Tibial artery (tissue), 4 donors: ENCODE data around the gene PAPLN.
A peak's percentile ranks its signal among the peaks of the same experiment; 100 is the strongest.

Experiments used
- DNase-seq, 2 donors: peaks; one replicate each; pipeline ENCODE4 v3.0.0-alpha.2; 2019
- H3K27ac ChIP-seq, 2 donors: fragments of 200-600 bp; sonication (generic) in 1 of 2; 1 replicate in 1 of 2; 2 replicates in 1 of 2; pipeline ENCODE4 v1.5.1; 2018 to 2019; ENCODE audit warnings: mild to moderate bottlenecking in 1 of 2
- H3K27me3 ChIP-seq, 2 donors: fragments of 200-600 bp; sonication (generic) in 1 of 2; one replicate each; pipeline versions ENCODE4 v1.5.1 to v1.6.0; 2016 to 2019
- H3K36me3 ChIP-seq, 3 donors: fragments of 200-600 bp; sonication (generic) in 2 of 3; one replicate each; pipeline ENCODE4 v1.5.1; 2016 to 2019; ENCODE audit warnings: mild to moderate bottlenecking in 2 of 3
- H3K4me1 ChIP-seq, 4 donors: fragments of 200-600 bp; sonication (generic) in 2 of 4; 1 replicate in 3 of 4; 2 replicates in 1 of 4; pipeline ENCODE4 v1.5.1; 2016 to 2019
- H3K4me3 ChIP-seq, 2 donors: fragments of 200-600 bp; sonication (generic) in 1 of 2; 1 replicate in 1 of 2; 2 replicates in 1 of 2; pipeline ENCODE4 v1.5.1; 2018 to 2019; ENCODE audit warnings: mild to moderate bottlenecking in 2 of 2
- H3K9me3 ChIP-seq, 3 donors: fragments of 200-600 bp; sonication (generic) in 1 of 3; one replicate each; pipeline ENCODE4 v1.5.1; 2016 to 2019
- intact Hi-C: fragments of 100-400 bp; cut with DNase I; formaldehyde crosslinking; loops from one replicate; pipeline ENCODE4 v1.15.0; 2023; ENCODE audit warnings: low total_unique reads
- TF ChIP-seq, protein P1 (sequence below), 2 experiments: fragments of 200-600 bp in 1 of 2; fragments of 450-650 bp in 1 of 2; IDR thresholded peaks; one replicate each; pipeline ENCODE4 v1.5.1; 2017 to 2019; ENCODE audit warnings: antibody characterized with exemption in 2 of 2, mild to moderate bottlenecking in 1 of 2, moderate library complexity in 1 of 2

The PAPLN gene

DNA sequence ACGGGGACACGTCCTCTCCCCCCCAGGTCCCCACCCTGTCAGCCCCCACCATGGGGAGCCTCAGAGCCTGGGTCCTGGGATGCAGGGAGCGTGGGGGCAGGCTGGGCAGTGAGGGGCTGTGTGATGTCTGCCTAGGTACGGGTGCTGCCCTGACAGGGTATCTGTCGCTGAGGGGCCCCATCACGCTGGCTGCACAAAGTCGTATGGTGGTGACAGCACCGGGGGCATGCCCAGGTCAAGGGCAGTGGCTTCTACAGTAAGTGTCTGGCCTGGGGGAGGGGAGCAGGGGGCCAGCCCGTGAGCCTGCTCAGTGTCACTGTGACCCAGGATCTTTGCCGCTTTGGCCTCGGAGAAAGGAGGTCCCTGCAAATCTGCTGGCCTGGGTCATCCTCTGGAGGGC is 23.3 kb downstream of the PAPLN start:
- Histone ChIP-seq H3K4me3 (no peak overlapping the region), H3K4me1 (no peaks in the 10 kb centered on the region), H3K9me3 (no peaks in the 10 kb centered on the region), H3K36me3 (peaks cover 0 to 13% (median 0%) of the 10 kb centered on the region in 3 donors), H3K27ac (no peak overlapping the region), H3K27me3 (no peaks in the 10 kb centered on the region)
- intact Hi-C loops = no loop called here
- DNase-seq = peak in 1 of 2 donors; percentile 16
- TF ChIP-seq, protein P1, sequence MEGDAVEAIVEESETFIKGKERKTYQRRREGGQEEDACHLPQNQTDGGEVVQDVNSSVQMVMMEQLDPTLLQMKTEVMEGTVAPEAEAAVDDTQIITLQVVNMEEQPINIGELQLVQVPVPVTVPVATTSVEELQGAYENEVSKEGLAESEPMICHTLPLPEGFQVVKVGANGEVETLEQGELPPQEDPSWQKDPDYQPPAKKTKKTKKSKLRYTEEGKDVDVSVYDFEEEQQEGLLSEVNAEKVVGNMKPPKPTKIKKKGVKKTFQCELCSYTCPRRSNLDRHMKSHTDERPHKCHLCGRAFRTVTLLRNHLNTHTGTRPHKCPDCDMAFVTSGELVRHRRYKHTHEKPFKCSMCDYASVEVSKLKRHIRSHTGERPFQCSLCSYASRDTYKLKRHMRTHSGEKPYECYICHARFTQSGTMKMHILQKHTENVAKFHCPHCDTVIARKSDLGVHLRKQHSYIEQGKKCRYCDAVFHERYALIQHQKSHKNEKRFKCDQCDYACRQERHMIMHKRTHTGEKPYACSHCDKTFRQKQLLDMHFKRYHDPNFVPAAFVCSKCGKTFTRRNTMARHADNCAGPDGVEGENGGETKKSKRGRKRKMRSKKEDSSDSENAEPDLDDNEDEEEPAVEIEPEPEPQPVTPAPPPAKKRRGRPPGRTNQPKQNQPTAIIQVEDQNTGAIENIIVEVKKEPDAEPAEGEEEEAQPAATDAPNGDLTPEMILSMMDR (IDR thresholded peaks at IDR 0.05) = no peak

DNA sequence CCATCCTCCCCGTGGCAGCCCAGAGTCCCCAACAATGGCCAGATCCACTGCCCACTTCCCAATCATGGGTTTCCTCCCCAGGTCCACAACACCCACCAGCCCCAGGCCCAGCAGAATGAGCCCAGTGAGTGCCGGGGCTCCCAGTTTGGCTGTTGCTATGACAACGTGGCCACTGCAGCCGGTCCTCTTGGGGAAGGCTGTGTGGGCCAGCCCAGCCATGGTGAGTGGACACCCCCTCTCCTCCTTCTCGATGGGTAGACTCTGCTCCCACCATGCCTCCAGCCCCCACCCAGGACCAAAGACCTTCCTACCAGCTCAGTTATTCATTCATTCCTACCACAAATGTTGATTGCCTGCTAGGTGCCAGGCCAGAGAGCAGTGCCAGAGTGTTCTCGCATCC is 23.8 kb downstream of the PAPLN start:
- Histone ChIP-seq H3K4me1 (no peaks in the 10 kb centered on the region), H3K9me3 (no peaks in the 10 kb centered on the region), H3K27ac (no peak overlapping the region), H3K36me3 (peaks cover 0 to 18% (median 0%) of the 10 kb centered on the region in 3 donors), H3K27me3 (no peaks in the 10 kb centered on the region), H3K4me3 (no peak overlapping the region)
- no peak for DNase-seq
- TF ChIP-seq, protein P1 (IDR thresholded peaks at IDR 0.05) = no peak
- intact Hi-C loops = no loop called here

DNA sequence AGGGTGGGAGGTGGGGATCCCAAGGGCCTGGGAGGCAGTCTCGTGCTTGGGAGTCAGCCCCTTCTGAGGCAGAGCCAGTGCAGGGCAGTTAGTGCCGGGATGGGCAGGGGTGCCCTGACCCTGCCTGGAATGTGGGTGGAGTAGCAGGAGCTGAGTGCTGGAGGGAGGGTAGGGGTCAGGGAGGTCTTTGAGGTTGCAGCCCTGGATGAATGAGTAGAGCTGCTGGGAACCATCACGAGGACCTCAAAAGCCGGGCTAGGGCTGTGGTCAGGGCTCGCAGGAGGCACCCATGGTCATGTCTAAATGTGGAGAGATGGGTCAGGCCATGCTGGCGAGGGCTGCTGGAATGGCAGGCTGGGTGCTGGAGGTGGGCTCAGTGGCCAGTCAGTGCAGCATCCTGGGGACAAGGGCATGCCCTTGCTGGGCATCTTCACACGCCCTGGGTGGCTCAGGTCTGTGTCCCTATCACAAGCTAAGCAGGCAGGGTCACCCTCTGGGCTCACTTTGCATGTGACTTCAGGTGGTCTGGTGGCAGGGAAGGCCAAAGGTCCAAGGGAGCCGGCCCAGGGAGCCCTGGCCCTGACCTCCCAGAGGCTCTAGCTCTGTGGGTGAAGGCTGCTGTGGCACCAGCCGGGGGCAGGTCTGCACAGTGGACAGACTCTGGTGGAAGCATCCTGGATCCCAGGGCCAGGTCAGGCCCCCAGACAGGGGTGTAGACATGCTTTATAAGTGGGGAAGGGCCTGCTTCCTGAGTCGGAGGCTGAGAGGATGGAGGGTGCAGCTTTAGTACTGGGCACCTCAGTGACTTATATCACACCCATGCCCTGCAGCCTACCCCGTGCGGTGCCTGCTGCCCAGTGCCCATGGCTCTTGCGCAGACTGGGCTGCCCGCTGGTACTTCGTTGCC is 24.5 kb downstream of the PAPLN start:
- no peak for DNase-seq
- H3K27me3 ChIP-seq = no peaks in the 10 kb centered on the region
- peaks cover 0 to 23% (median 0%) of the 10 kb centered on the region in 3 donors for H3K36me3 ChIP-seq
- no peak overlapping the region for H3K27ac ChIP-seq
- intact Hi-C loops = no loop called here
- no peak overlapping the region for H3K4me3 ChIP-seq
- H3K4me1 ChIP-seq = no peaks in the 10 kb centered on the region
- H3K9me3 ChIP-seq = no peaks in the 10 kb centered on the region
- TF ChIP-seq, protein P1 (IDR thresholded peaks at IDR 0.05) = no peak

DNA sequence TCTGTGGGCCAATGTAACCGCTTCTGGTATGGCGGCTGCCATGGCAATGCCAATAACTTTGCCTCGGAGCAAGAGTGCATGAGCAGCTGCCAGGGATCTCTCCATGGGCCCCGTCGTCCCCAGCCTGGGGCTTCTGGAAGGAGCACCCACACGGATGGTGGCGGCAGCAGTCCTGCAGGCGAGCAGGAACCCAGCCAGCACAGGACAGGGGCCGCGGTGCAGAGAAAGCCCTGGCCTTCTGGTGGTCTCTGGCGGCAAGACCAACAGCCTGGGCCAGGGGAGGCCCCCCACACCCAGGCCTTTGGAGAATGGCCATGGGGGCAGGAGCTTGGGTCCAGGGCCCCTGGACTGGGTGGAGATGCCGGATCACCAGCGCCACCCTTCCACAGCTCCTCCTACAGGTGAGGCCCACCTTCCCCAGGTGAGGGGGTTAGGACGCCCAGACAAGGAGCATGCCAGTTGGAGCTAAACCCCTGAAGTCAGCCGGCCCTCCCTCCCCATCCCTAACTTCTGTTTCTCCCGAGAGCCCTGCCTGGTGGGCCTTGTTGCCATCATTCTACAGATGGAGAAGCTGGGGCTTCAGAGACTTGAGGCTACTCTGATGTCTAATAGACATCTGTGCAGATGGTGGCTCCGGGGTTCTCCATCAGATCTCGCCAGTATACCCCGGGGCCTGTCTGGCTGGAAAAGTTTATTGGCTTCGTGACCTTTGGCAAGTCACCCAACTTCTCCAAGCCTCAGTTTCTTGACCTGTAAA is 25.3 kb downstream of the PAPLN start:
- TF ChIP-seq, protein P1 (IDR thresholded peaks at IDR 0.05) = no peak
- H3K27me3 ChIP-seq = no peaks in the 10 kb centered on the region
- no peak for DNase-seq
- no peaks in the 10 kb centered on the region for H3K9me3 ChIP-seq
- H3K4me1 ChIP-seq = no peaks in the 10 kb centered on the region
- no peak overlapping the region for H3K27ac ChIP-seq
- intact Hi-C loops = no loop called here
- H3K4me3 ChIP-seq = no peak overlapping the region
- peaks cover 0 to 23% (median 0%) of the 10 kb centered on the region in 3 donors for H3K36me3 ChIP-seq

DNA sequence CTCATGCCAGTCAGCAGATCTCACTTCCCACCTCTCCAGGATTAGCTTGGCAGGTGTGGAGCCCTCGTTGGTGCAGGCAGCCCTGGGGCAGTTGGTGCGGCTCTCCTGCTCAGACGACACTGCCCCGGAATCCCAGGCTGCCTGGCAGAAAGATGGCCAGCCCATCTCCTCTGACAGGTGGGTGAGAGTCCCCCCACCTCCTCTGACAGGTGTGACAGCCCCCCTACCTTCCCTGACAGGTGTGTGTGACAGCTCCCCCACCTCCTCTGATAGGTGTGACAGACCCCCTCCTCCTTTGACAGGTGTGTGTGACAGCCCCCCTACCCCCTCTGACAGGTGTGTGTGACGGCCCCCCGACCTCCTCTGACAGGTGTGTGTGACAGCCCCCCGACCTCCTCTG is 26.3 kb downstream of the PAPLN start:
- TF ChIP-seq, protein P1 (IDR thresholded peaks at IDR 0.05) = no peak
- Histone ChIP-seq H3K36me3 (peaks cover 0 to 23% (median 0%) of the 10 kb centered on the region in 3 donors), H3K4me3 (no peak overlapping the region), H3K27me3 (no peaks in the 10 kb centered on the region), H3K4me1 (no peaks in the 10 kb centered on the region), H3K27ac (no peak overlapping the region), H3K9me3 (no peaks in the 10 kb centered on the region)
- intact Hi-C loops = no loop called here
- DNase-seq = no peak
